Neural progenitor cell (in vitro differentiated cells): ENCODE results near the gene ANKRD11.

Source experiments
- EZH2 ChIP-seq: fragments of 200-600 bp; sonication (generic); IDR thresholded peaks from 2 replicates; pipeline ENCODE4 v1.6.1; 2017; ENCODE audit warnings: antibody characterized with exemption, mild to moderate bottlenecking, moderate library complexity
- EZH2phosphoT487 ChIP-seq: fragments of 200-600 bp; sonication (generic); IDR thresholded peaks from 2 replicates; pipeline ENCODE4 v1.6.1; 2017; ENCODE audit warnings: antibody characterized with exemption
- TF ChIP-seq, protein P1 (sequence below): fragments of 200-600 bp; sonication (generic); IDR thresholded peaks from 2 replicates; pipeline ENCODE4 v1.5.1; 2017; ENCODE audit warnings: antibody characterized with exemption, mild to moderate bottlenecking

GRCh38 chr16:89266521-89267134 lies 223.7 kb downstream of the ANKRD11 start:
- TF ChIP-seq, protein P1, sequence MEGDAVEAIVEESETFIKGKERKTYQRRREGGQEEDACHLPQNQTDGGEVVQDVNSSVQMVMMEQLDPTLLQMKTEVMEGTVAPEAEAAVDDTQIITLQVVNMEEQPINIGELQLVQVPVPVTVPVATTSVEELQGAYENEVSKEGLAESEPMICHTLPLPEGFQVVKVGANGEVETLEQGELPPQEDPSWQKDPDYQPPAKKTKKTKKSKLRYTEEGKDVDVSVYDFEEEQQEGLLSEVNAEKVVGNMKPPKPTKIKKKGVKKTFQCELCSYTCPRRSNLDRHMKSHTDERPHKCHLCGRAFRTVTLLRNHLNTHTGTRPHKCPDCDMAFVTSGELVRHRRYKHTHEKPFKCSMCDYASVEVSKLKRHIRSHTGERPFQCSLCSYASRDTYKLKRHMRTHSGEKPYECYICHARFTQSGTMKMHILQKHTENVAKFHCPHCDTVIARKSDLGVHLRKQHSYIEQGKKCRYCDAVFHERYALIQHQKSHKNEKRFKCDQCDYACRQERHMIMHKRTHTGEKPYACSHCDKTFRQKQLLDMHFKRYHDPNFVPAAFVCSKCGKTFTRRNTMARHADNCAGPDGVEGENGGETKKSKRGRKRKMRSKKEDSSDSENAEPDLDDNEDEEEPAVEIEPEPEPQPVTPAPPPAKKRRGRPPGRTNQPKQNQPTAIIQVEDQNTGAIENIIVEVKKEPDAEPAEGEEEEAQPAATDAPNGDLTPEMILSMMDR = no peak
- TF ChIP-seq EZH2 (no peak), EZH2phosphoT487 (no peak)
